NCI-H1436 (cell line): ENCODE results near the gene WASHC1.
"Not testable (repeated sequence)": the region's sequence is repeated elsewhere in the genome, so short reads cannot be mapped to it uniquely, and the experiment has no call there.

Experiments used
- DNase-seq: peaks from one replicate; lab custom pipeline; 2025; lab: John Stamatoyannopoulos, UW

WASHC1 gene

GRCh38 chr9:29356-29755, at the start of gene WASHC1:
Gene WASHC1, minus strand, starts transcription at chr9:29456. Its CDS starts 4,457 bp downstream, at chr9:24999.
- DNase-seq = not testable (repeated sequence)

GRCh38 chr9:78333-78732, 49.1 kb upstream of the WASHC1 start:
- not testable (repeated sequence) for DNase-seq

- DNase-seq = not testable (repeated sequence)
Measured at GRCh38 chr9:76389-76788, 47.1 kb upstream of the WASHC1 start.

GRCh38 chr9:73900-74525, 44.8 kb upstream of the WASHC1 start:
- not testable (repeated sequence) for DNase-seq

GRCh38 chr9:73076-73899, 44.0 kb upstream of the WASHC1 start:
- DNase-seq = not testable (repeated sequence)

GRCh38 chr9:63031-63629, 33.9 kb upstream of the WASHC1 start:
- DNase-seq = not testable (repeated sequence)

- DNase-seq = not testable (repeated sequence)
Measured at GRCh38 chr9:52678-53077, 23.4 kb upstream of the WASHC1 start.

GRCh38 chr9:48190-48842, 19.1 kb upstream of the WASHC1 start:
- not testable (repeated sequence) for DNase-seq

- not testable (repeated sequence) for DNase-seq
Measured at GRCh38 chr9:46639-47271, 17.5 kb upstream of the WASHC1 start.

- not testable (repeated sequence) for DNase-seq
Measured at GRCh38 chr9:46164-46563, 16.9 kb upstream of the WASHC1 start.

GRCh38 chr9:45180-45878, 16.1 kb upstream of the WASHC1 start:
- not testable (repeated sequence) for DNase-seq

GRCh38 chr9:44416-44815, 15.2 kb upstream of the WASHC1 start:
- DNase-seq = not testable (repeated sequence)

GRCh38 chr9:43636-44035, 14.4 kb upstream of the WASHC1 start:
- DNase-seq = not testable (repeated sequence)

GRCh38 chr9:43116-43515, 13.9 kb upstream of the WASHC1 start:
- not testable (repeated sequence) for DNase-seq

- not testable (repeated sequence) for DNase-seq
Measured at GRCh38 chr9:41819-42218, 12.6 kb upstream of the WASHC1 start.

- DNase-seq = not testable (repeated sequence)
Measured at GRCh38 chr9:41261-41676, 12.0 kb upstream of the WASHC1 start.

- DNase-seq = not testable (repeated sequence)
Measured at GRCh38 chr9:32308-32707, 3.1 kb upstream of the WASHC1 start.

- not testable (repeated sequence) for DNase-seq
Measured at GRCh38 chr9:28775-29174, 481 bp downstream of the WASHC1 start.

GRCh38 chr9:21621-22020, 7.6 kb downstream of the WASHC1 start:
- DNase-seq = not testable (repeated sequence)

GRCh38 chr9:16875-17274, 12.4 kb downstream of the WASHC1 start:
- not testable (repeated sequence) for DNase-seq
